K562 (cell line): ENCODE data around the gene HIF1A. TPM values are rescaled to one million over a fixed set of nuclear protein-coding genes. Genes with fewer than 3 reads are reported as not detected.

ENCODE experiments used
- ATAC-seq: fragments of 200-7000 bp; cut with Tn5 transposase; 3 replicates; pipeline ENCODE4 v1.9.1; 2020; ENCODE audit warnings: moderate library complexity
- BruUV-seq: library from RNA; stranded (reverse); fragments of 400-500 nt; replicated peaks from 2 replicates; lab custom pipeline; 2021; lab: Mats Ljungman, UMichigan
- CTCF ChIA-PET: fragments of 300-600 bp; formaldehyde crosslinking; extraction: SDS; loops from one replicate; lab custom pipeline; 2021; ENCODE audit warnings: low intra/inter-chr PET ratio; lab: Yijun Ruan, JAX
- POLR2A ChIA-PET: fragments of 300-600, 350-650 bp; sonication (Branson Sonifier 250); formaldehyde crosslinking; extraction: SDS; loops from one replicate; lab custom pipeline; 2021; ENCODE audit warnings: antibody characterized with exemption, inconsistent platforms; lab: Yijun Ruan, JAX
- DNase-seq, 4 experiments: peaks; one replicate each; pipeline versions ENCODE4 v3.0.0 to v3.0.0-alpha.2; 2011 to 2018; ENCODE audit warnings: low spot score in 3 of 4, mixed read lengths in 3 of 4; ENCODE audit errors: extremely low read depth in 1 of 4
- FAIRE-seq: peaks from 2 replicates; lab custom pipeline; 2011; peaks lifted over from hg19 to GRCh38; lab: Jason Lieb, UNC
- H2AFZ ChIP-seq: 2 replicates; pipeline ENCODE4 v1.6.0; 2011; ENCODE audit warnings: low read depth, low read length, control low read depth, inconsistent platforms
- H3K27ac ChIP-seq: fragments of 200-600 bp; 3 replicates; pipeline ENCODE4 v1.8.0; 2011; ENCODE audit warnings: low read depth, mild to moderate bottlenecking, control low read depth, inconsistent platforms, low read length, moderate library complexity, mixed read lengths; ENCODE audit errors: extremely low read depth
- H3K27me3 ChIP-seq, 2 experiments: fragments of 300-600 bp in 1 of 2; 2 replicates in 1 of 2; 3 replicates in 1 of 2; pipeline versions ENCODE4 v1.6.0 to v1.8.0; 2011; ENCODE audit warnings: inconsistent platforms in 2 of 2, low read length in 2 of 2, mild to moderate bottlenecking in 1 of 2, mixed read lengths in 1 of 2, moderate library complexity in 1 of 2; ENCODE audit not compliant: control insufficient read depth in 2 of 2, insufficient read depth in 2 of 2
- H3K36me3 ChIP-seq: fragments of 300-600 bp; 3 replicates; pipeline ENCODE4 v1.8.0; 2011; ENCODE audit warnings: mild to moderate bottlenecking, low read length, inconsistent platforms; ENCODE audit not compliant: control insufficient read depth, insufficient read depth
- H3K4me1 ChIP-seq, 2 experiments: fragments of 200-600 bp in 1 of 2; replicated peaks in 1 of 2; 2 replicates in 1 of 2; 3 replicates in 1 of 2; pipeline versions ENCODE4 v1.5.1 to v1.8.0; 2011; ENCODE audit warnings: inconsistent platforms in 2 of 2, low read length in 2 of 2, mild to moderate bottlenecking in 1 of 2, mixed read lengths in 1 of 2, moderate library complexity in 1 of 2; ENCODE audit not compliant: control insufficient read depth in 2 of 2, insufficient read depth in 2 of 2
- H3K4me2 ChIP-seq: 2 replicates; pipeline ENCODE4 v1.6.1; 2011; ENCODE audit warnings: low read length, control low read depth, inconsistent platforms, mixed read lengths; ENCODE audit not compliant: insufficient read depth
- H3K4me3 ChIP-seq: fragments of 200-600 bp; sonication (generic), shearing (Covaris generic); 2 replicates; pipeline ENCODE4 v1.5.1; 2016; ENCODE audit warnings: control low read depth, inconsistent platforms
- H3K79me2 ChIP-seq: fragments of 200-600 bp; 3 replicates; pipeline ENCODE4 v1.8.0; 2011; ENCODE audit warnings: low read length, inconsistent platforms; ENCODE audit not compliant: control insufficient read depth, insufficient read depth
- H3K9ac ChIP-seq, 2 experiments: 2 replicates each; pipeline versions ENCODE4 v1.6.0 to v1.6.1; 2011; ENCODE audit warnings: low read depth in 2 of 2, low read length in 2 of 2, control low read depth in 1 of 2, inconsistent platforms in 1 of 2, mild to moderate bottlenecking in 1 of 2, mixed read lengths in 1 of 2; ENCODE audit not compliant: insufficient read depth in 1 of 2
- H3K9me1 ChIP-seq: one replicate; pipeline ENCODE4 v1.6.0; 2011; ENCODE audit warnings: inconsistent platforms, mild to moderate bottlenecking, low read length, moderate library complexity; ENCODE audit not compliant: control insufficient read depth, insufficient read depth
- H3K9me3 ChIP-seq: replicated peaks from 2 replicates; pipeline ENCODE4 v1.5.1; 2011; ENCODE audit warnings: low read depth, low read length, inconsistent platforms; ENCODE audit not compliant: control insufficient read depth, insufficient read depth
- H4K20me1 ChIP-seq: replicated peaks from 2 replicates; pipeline ENCODE4 v1.6.1; 2011; ENCODE audit warnings: low read length, inconsistent platforms, mixed read lengths; ENCODE audit not compliant: control insufficient read depth, insufficient read depth
- CBFA2T3 ChIP-seq: fragments of 450-650 bp; IDR thresholded peaks from 2 replicates; pipeline ENCODE4 v1.6.1; 2017
- CREB1 ChIP-seq, 2 experiments: sonication (generic) in 1 of 2; formaldehyde crosslinking in 1 of 2; IDR thresholded peaks; 2 replicates each; pipeline versions ENCODE4 v1.6.1 to v1.8.0; 2012 to 2022; ENCODE audit warnings: inconsistent platforms in 1 of 2, mild to moderate bottlenecking in 1 of 2, missing genetic modification reagents in 1 of 2, moderate library complexity in 1 of 2
- EP300 ChIP-seq: IDR thresholded peaks from 2 replicates; pipeline ENCODE4 v1.6.1; 2012; ENCODE audit warnings: low read length, improper control_type of control experiment
- KLF10 ChIP-seq: fragments of 250-450 bp; sonication (Bioruptor Pico); IDR thresholded peaks from 2 replicates; pipeline ENCODE4 v1.6.1; 2021; ENCODE audit warnings: matching md5 sums
- NEUROD1 ChIP-seq: fragments of 150-350 bp; IDR thresholded peaks from 2 replicates; pipeline ENCODE4 v1.6.1; 2014; ENCODE audit warnings: borderline replicate concordance, low read length, low read depth; ENCODE audit not compliant: partially characterized antibody
- RBFOX2 ChIP-seq: fragments of 200-400 bp; formaldehyde crosslinking; IDR thresholded peaks from 2 replicates; pipeline ENCODE4 v1.6.1; 2017; ENCODE audit warnings: low read depth, mild to moderate bottlenecking, low read length, moderate library complexity
- SAP30 ChIP-seq: fragments of 200-600 bp; sonication (generic); IDR thresholded peaks from 2 replicates; pipeline ENCODE4 v1.6.1; 2012; ENCODE audit warnings: borderline replicate concordance, low read depth, mild to moderate bottlenecking, moderate library complexity, low read length, control low read depth, inconsistent platforms; ENCODE audit not compliant: insufficient read depth, poor library complexity, severe bottlenecking
- TGIF2 ChIP-seq: sonication (generic); formaldehyde crosslinking; IDR thresholded peaks from 2 replicates; pipeline ENCODE4 v1.8.1; 2022; ENCODE audit warnings: mild to moderate bottlenecking, missing genetic modification reagents, moderate library complexity
- THAP12 ChIP-seq: fragments of 250-450 bp; sonication (Bioruptor Pico); IDR thresholded peaks from 2 replicates; pipeline ENCODE4 v1.9.0; 2021; ENCODE audit warnings: mild to moderate bottlenecking, inconsistent platforms
- XRCC4 ChIP-seq: IDR thresholded peaks from one replicate; pipeline ENCODE4 v1.6.1; 2011; ENCODE audit not compliant: insufficient read depth, insufficient read length; ENCODE audit errors: extremely low read depth
- ZNF140 ChIP-seq: fragments of 250-450 bp; sonication (Bioruptor Pico); IDR thresholded peaks from 2 replicates; pipeline ENCODE4 v1.8.0; 2021; ENCODE audit warnings: moderate library complexity, mild to moderate bottlenecking, inconsistent platforms
- ZNF274 ChIP-seq: IDR thresholded peaks from 2 replicates; pipeline ENCODE4 v1.6.1; 2011; ENCODE audit warnings: low read depth, mild to moderate bottlenecking, low read length, moderate library complexity, borderline replicate concordance
- ZNF282 ChIP-seq: sonication (generic); formaldehyde crosslinking; IDR thresholded peaks from 2 replicates; pipeline ENCODE4 v1.8.1; 2023; ENCODE audit warnings: missing genetic modification reagents
- ZNF436 ChIP-seq: fragments of 250-450, 450-650 bp; sonication (Bioruptor Pico); formaldehyde crosslinking; IDR thresholded peaks from 2 replicates; pipeline ENCODE4 v1.7.0; 2020; ENCODE audit warnings: mild to moderate bottlenecking
- ZNF592 ChIP-seq: fragments of 450-650 bp; IDR thresholded peaks from 2 replicates; pipeline ENCODE4 v1.6.1; 2017; ENCODE audit warnings: antibody characterized with exemption, mild to moderate bottlenecking
- WGBS: fragments of 100-300 bp; shearing (Covaris generic); methylation state at CpG from one replicate; pipeline ENCODE4 v1.1.6; 2016; ENCODE audit warnings: low coverage, mixed read lengths; ENCODE audit not compliant: insufficient coverage; ENCODE audit errors: missing lambda C conversion rate; 5-methylcytosine and 5-hydroxymethylcytosine counted together
- in situ Hi-C: fragments of 300-500 bp; cut with MboI; formaldehyde crosslinking; loops from 4 replicates; pipeline ENCODE4 v1.15.0; 2018; ENCODE audit warnings: inconsistent platforms, mixed read lengths
- intact Hi-C: fragments of 100-400 bp; cut with micrococcal nuclease; formaldehyde crosslinking; loops from 2 replicates; pipeline ENCODE4 v1.14.2; 2022
- polyA plus RNA-seq, 8 experiments: library from polyadenylated mRNA; depleted of rRNA in 4 of 8; stranded (reverse) in 5 of 8; unstranded in 3 of 8; fragments of >200 nt; fragmentation: Nextera tagmentation in 2 of 8; fragmentation: Illumina TruSeq in 1 of 8; extraction: Ambion mirVana in 2 of 8; extraction: Trizol in 1 of 8; gene quantifications; 2 replicates each; pipeline versions ENCODE4 v1.2.1 to v1.2.3, GENCODE V29; 2011 to 2014; ENCODE audit warnings: inconsistent platforms in 1 of 8, missing spikeins in 1 of 8
- total RNA-seq, 7 experiments: library from RNA; depleted of rRNA in 6 of 7; stranded (reverse); fragments of >200 nt in 6 of 7; fragmentation: Illumina TruSeq in 2 of 7; extraction: Trizol in 2 of 7; gene quantifications; 2 replicates each; pipeline versions ENCODE4 v1.2.1 to v1.2.3, GENCODE V29; 2011 to 2021; ENCODE audit warnings: low replicate concordance in 1 of 7
- TF ChIP-seq, protein P1 (sequence below): sonication (generic); formaldehyde crosslinking; IDR thresholded peaks from 2 replicates; pipeline ENCODE4 v1.9.0; 2022; ENCODE audit warnings: mild to moderate bottlenecking, missing genetic modification reagents

HIF1A gene
- total and polyA plus RNA-seq, 9 of the 15 experiments (the other 6 are each of a cell fraction or from before 2014, with no cell fraction given) = 5.9 to 35.3 (median 24.2) TPM

- ChIA-PET CTCF (no interaction called here), POLR2A (interaction anchor here (1.0 kb wide), 1 partner anchor 18 kb away, joined by 3 read pairs; no protein-coding TSS in a partner anchor)
- no peaks in the 10 kb centered on the region for H3K9me3 ChIP-seq
- H3K79me2 ChIP-seq = peaks cover 79% of the 10 kb centered on the region
- 19% methylated on average over 2 of the region's 2 CpGs for WGBS
- H3K4me2 ChIP-seq = no peak overlapping the region
- no peak overlapping the region for H3K27ac ChIP-seq
- no peaks in the 10 kb centered on the region; a peak in 3 of 5 replicates for H3K4me1 ChIP-seq
- BruUV-seq = no TSS peak
- H4K20me1 ChIP-seq = peaks cover 9% of the 10 kb centered on the region; the same call in 1 of the 2 replicates
- H3K27me3 ChIP-seq = no peaks in the 10 kb centered on the region
- no peak overlapping the region for H3K9ac ChIP-seq
- in situ Hi-C loops = no loop called here
- peak; percentile 46 for ATAC-seq
- H3K9me1 ChIP-seq = no peaks in the 10 kb centered on the region
- no peak for FAIRE-seq
- TF ChIP-seq SAP30 = no peak
- TF ChIP-seq CREB1 (IDR thresholded peaks at IDR 0.05) = no peak
- TF ChIP-seq CREB1 (CRISPR knock-in tag; IDR thresholded peaks at IDR 0.05) = no peak
- no peak for TF ChIP-seq TGIF2 (CRISPR knock-in tag)
- no peak for TF ChIP-seq KLF10
- TF ChIP-seq ZNF140 (CRISPR knock-in tag) = no peak
- no peak for TF ChIP-seq ZNF274
- TF ChIP-seq EP300 = no peak
- no peak for TF ChIP-seq NEUROD1
- TF ChIP-seq THAP12 (CRISPR knock-in tag) = no peak
- no peak for TF ChIP-seq RBFOX2
- TF ChIP-seq CBFA2T3 = no peak
- no peak for TF ChIP-seq ZNF282
- no peak for TF ChIP-seq XRCC4
- TF ChIP-seq ZNF592 = no peak
- TF ChIP-seq ZNF436 = no peak
- TF ChIP-seq, protein P1, sequence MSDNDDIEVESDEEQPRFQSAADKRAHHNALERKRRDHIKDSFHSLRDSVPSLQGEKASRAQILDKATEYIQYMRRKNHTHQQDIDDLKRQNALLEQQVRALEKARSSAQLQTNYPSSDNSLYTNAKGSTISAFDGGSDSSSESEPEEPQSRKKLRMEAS (CRISPR knock-in tag) = no peak
- no peak overlapping the region for H2AFZ ChIP-seq
- intact Hi-C loops = no loop called here
- no peak overlapping the region for H3K4me3 ChIP-seq
- no peak for DNase-seq
- peaks cover 19% of the 10 kb centered on the region; the same call in 2 of the 3 replicates for H3K36me3 ChIP-seq
Observed at GRCh38 chr14:61718039-61718438, 22.7 kb downstream of the HIF1A start.
